CD4-positive, alpha-beta T cell treated with Interleukin-1 beta for 1 hour (primary cell): ENCODE measurements around the gene PTPRD.

ENCODE experiments used
- DNase-seq, 2 donors: peaks; one replicate each; pipeline ENCODE4 v3.0.0-alpha.2; 2020 to 2022

Gene PTPRD

GRCh38 chr9:9231946-9232345, 1380.9 kb downstream of the PTPRD start:
- no peak for DNase-seq

- no peak for DNase-seq
Observed at GRCh38 chr9:9229269-9229668, 1383.5 kb downstream of the PTPRD start.

DNA sequence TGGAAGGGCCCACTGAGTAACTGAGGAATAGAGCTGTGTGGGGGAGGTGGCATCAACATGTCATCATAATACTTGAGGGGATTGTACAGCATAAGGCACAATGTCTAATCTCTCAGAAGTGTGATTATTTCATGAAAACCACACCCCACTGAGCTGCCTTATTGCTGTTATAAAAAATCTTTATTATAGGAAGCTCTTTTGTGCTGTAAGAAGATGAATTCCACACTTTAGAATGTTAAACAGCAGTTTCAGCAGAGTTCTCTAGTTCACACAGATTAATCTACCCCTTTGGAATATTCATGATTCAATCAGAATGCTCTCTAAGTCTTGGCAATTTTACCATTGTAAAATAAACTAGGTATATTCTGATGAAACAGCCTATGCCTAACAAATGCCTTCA, 1389.6 kb downstream of the PTPRD start:
- no peak for DNase-seq

DNA sequence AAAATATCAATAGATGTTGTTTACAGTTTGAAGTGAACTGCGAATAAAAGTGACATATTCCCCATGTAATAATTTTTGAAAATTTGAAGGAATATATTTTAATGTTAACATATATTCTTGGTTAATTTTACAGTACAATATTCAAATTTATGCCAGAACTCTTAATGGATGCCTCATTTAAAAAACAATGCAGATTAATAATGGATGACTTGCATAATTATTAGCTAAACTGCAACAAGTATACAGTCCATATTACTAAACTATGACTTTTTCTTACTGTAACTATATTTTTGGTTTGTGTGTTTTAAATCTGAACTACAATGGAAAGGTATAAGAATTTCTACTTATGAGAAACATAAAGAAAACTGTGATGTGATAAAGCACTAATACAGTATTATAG, 1390.1 kb downstream of the PTPRD start:
- no peak for DNase-seq

DNA sequence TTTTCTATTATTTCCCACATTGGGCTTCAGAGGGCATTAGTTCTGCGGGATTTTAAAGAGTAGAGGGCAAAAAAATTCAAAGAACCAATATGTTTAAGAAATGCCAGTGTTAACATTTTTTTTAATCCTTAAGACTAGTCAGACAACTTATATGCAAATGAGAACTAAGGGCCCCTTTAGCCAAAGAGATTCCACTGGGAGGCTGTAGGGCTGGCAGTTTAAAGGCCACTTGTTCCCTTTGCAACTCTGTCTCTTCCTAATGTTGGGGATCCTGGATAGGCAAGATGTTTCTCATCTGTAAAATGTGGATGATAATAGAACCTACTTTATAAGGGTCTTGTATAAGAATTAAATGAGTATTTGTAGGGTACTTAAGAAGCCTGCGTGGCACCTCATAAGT, 1395.9 kb downstream of the PTPRD start:
- DNase-seq = no peak

DNA sequence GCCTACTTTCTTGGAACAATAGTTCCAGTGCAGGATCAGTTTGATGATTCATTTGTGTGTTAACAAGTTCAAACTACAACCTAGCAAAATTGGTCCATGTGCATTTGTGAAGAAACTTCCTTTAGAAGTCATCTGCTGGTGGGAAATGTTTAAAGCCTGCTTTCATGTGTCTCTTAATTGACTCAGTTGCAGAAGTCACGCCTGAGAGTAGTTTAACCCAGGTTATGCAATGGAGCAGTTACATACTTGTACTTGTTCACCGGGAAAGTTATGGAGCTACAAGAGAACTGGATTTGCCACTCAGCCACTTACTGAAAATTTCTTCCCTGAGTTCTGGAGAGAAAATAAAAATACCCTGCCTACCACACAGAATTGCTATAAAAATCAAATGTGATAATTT, 1397.8 kb downstream of the PTPRD start:
- DNase-seq = no peak

GRCh38 chr9:9214066-9214465, 1398.7 kb downstream of the PTPRD start:
- no peak for DNase-seq

DNA sequence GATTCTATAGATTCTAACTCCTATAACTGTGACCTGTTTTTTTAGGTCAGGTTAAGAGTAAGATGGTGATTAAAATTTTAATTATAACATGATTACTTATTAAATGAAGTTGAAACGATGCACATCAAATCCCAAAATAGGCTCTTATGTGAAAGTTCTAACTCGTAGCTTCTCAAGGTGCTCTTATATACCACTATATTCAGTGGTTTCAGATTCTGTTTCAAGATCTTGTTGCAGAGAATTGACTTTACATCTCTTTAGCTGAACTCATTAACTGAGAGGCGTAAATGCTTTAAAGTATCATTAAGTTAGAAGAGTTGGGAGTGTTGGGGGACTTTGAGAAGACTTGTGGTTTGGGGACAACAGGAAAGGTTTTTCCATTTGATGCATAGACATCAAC, 1399.8 kb downstream of the PTPRD start:
- DNase-seq = no peak

DNA sequence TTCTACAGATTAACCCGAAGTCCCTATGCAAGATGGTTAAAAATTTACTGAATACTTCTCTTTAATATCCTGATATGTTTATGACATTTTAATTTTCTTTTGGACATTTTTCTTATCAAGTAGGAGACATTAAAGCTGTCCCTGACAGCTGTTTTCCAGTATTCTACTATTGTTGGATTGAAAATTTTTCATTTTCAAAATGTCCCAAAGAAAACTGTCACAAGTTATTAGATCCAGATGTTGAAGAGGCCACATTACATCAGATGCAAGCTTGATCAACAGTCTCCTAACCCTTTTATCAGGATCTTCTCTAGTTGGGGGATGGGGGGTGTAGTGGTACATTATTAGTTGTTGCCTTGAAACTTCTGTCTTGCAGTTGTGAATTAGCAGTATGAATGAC, 1410.5 kb downstream of the PTPRD start:
- no peak for DNase-seq

- no peak for DNase-seq
Observed at GRCh38 chr9:9186086-9186485, 1426.7 kb downstream of the PTPRD start.

- no peak for DNase-seq
Observed at GRCh38 chr9:9182431-9182830, 1430.4 kb downstream of the PTPRD start.

GRCh38 chr9:9177081-9177480, 1435.7 kb downstream of the PTPRD start:
- no peak for DNase-seq

DNA sequence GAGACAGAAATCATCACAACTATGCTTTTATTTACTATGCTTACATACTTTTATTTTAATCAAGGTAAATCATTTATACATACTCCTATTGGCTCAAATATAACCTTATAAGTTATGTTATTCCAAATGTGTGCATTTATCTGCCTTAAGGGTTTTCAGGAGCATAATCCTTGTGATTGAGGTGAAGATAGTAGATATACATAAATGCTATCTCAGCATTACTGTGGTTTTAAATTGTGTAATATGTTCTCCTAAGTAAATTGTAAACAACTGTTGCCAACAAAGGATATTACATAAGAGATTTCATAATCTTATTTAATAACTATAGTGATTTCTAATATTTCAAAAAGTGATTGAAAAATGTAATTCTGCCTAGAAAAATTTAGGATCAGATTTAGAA, 1438.4 kb downstream of the PTPRD start:
- no peak for DNase-seq

DNA sequence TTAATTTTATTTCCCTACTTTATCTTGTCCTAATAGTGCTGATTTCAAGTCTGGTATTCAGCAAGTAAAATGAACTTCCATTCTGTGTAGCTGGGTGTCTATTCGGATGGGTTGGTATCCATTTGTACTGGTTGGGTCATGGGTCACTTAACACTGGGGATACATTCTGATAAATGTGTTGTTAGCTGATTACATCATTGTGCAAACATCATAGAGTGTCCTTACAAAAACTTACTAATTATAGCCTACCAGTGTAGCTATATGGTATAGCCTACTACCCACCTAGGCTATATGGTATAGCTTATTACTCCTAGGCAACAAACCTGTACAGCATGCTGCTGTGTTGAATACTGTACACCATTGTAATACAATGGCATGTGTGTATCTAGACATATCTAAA, 1439.5 kb downstream of the PTPRD start:
- no peak for DNase-seq

- DNase-seq = no peak
Observed at GRCh38 chr9:9170439-9171134, 1442.2 kb downstream of the PTPRD start.

- DNase-seq = no peak
Observed at GRCh38 chr9:9142001-9142400, 1470.8 kb downstream of the PTPRD start.

DNA sequence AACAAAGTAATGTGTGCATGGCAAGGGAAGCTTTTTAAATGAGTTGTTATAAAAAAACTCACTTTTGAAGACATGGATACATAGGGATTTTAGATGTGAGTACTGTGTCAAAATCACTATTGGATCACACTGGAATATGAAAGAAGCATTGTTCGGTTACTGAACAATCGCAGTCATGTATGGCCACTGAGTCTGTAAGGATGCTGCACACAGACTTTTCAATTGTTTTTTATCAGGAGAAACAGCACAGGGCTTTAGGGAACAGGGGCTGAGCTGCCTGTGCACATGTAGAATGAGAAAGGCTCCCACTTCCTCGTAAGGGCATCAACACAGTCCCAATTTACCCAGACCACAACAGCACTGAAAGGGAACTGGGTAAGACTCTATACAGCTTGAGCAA, 1479.3 kb downstream of the PTPRD start:
- no peak for DNase-seq

GRCh38 chr9:9124616-9125015, 1488.2 kb downstream of the PTPRD start:
- no peak for DNase-seq

- no peak for DNase-seq
Observed at GRCh38 chr9:9122230-9122875, 1490.4 kb downstream of the PTPRD start.

DNA sequence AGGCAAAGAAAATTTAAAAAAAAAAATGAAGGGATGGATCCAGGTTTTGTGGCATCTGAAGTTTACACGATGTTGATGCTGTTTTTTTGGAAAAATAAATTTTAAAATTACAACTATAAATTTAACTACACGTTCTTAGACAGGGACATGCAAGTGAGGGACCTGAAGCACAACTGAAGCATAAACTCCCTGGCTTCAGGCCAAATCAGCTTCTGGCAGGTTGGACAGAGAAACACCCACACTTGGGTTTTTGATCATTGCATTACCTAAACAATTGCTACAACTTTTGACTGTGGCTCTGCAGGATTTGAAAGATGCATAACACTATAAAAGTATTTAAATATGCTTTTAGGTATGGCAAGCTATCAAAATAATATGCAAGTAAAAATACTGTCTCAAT, 1494.9 kb downstream of the PTPRD start:
- no peak for DNase-seq

GRCh38 chr9:9112001-9112720, 1500.6 kb downstream of the PTPRD start:
- DNase-seq = no peak

- no peak for DNase-seq
Observed at GRCh38 chr9:9108641-9109040, 1504.2 kb downstream of the PTPRD start.

DNA sequence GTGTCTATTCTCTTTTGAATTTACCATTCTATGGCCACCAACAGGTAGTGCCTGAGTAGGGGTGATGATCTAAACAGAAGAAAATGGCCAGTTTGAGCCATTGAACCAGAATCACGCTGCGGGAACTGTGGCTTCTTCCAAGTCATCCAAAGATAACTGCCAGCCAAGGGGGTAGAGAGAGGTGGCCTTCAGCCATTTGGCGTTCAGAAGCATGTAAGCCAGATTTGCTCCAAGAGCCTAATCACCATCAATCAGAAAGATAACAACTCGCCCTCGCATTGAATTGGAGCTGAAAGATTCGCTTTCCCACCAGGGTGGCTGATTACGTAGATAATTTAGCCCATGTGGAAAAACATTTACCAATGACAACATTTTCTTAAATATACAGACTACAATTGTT, 1510.5 kb downstream of the PTPRD start:
- no peak for DNase-seq

DNA sequence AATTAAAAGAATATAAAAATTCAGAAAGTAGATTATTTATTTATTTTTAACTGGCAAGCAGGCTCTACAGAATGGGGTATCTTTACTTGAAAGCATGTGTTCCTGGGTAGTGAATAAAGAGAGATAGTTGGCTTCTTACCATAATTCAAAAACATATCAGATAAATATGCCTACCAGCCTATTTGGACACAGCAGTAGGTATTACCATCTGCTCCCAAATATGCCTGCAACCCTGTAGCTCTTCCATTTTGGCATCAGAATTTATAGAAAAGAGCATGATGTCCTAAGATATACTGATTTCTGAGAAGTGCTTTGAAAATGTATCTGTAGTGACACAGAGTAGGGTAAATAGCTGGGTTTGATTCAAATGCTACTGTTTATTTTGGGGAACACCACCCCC, 1512.7 kb downstream of the PTPRD start:
- DNase-seq = no peak
